ENCODE results near the gene PINLYP. TPM values are rescaled to one million over a fixed set of nuclear protein-coding genes. Genes with fewer than 3 reads are reported as not detected.
A peak's percentile ranks its signal among the peaks of the same experiment; 100 is the strongest.

Gene PINLYP
- total RNA-seq, 4 donors from 2014 or later = 4.7 to 22.1 (median 10.9) TPM

- H3K27ac ChIP-seq = peak overlapping the region; percentile 22
- H3K27me3 ChIP-seq = no peaks in the 10 kb centered on the region
- TF ChIP-seq, protein P1, sequence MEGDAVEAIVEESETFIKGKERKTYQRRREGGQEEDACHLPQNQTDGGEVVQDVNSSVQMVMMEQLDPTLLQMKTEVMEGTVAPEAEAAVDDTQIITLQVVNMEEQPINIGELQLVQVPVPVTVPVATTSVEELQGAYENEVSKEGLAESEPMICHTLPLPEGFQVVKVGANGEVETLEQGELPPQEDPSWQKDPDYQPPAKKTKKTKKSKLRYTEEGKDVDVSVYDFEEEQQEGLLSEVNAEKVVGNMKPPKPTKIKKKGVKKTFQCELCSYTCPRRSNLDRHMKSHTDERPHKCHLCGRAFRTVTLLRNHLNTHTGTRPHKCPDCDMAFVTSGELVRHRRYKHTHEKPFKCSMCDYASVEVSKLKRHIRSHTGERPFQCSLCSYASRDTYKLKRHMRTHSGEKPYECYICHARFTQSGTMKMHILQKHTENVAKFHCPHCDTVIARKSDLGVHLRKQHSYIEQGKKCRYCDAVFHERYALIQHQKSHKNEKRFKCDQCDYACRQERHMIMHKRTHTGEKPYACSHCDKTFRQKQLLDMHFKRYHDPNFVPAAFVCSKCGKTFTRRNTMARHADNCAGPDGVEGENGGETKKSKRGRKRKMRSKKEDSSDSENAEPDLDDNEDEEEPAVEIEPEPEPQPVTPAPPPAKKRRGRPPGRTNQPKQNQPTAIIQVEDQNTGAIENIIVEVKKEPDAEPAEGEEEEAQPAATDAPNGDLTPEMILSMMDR (IDR thresholded peaks at IDR 0.05) = peak; percentile 8 to 44
- no peak for TF ChIP-seq POLR2AphosphoS5 (IDR thresholded peaks at IDR 0.05)
- H3K36me3 ChIP-seq = peaks cover 29% of the 10 kb centered on the region
- WGBS = 72% methylated on average over 60 of the region's 62 CpGs
- H3K9me3 ChIP-seq = no peaks in the 10 kb centered on the region
- peak in 1 of 2 donors; percentile 78 for DNase-seq (ENCODE audit: low spot score in 2 of 2)
- H3K4me3 ChIP-seq = no peak overlapping the region
- H3K4me1 ChIP-seq = peaks cover 33% of the 10 kb centered on the region
These were observed 40.5 kb upstream of the PINLYP start for GRCh38 chr19:43534816-43535761.

DNA sequence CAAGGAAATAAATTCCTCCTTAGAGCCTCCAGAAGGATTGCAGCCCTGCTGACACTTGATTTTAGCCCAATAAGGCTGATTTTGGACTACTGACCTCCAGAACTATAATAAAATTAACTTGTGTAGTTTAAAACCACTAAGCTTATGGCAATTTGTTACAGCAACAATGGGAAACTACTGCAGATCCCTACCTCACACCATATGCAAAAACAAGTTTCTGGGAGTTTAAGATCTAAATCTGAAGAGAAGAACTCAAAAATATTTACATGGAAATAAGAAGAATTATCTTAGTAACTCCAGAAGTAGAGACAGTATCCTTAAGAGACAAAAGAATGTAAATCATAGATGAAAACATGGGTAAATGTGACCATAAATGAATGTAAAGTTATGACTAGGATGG lies 36.7 kb upstream of the PINLYP start:
- TF ChIP-seq POLR2A (IDR thresholded peaks at IDR 0.05) (no peak), EP300 (IDR thresholded peaks at IDR 0.05) (no peak), POLR2AphosphoS5 (IDR thresholded peaks at IDR 0.05) (no peak)
- TF ChIP-seq, protein P1 (IDR thresholded peaks at IDR 0.05) = no peak
- peaks cover 67% of the 10 kb centered on the region for H3K36me3 ChIP-seq

DNA sequence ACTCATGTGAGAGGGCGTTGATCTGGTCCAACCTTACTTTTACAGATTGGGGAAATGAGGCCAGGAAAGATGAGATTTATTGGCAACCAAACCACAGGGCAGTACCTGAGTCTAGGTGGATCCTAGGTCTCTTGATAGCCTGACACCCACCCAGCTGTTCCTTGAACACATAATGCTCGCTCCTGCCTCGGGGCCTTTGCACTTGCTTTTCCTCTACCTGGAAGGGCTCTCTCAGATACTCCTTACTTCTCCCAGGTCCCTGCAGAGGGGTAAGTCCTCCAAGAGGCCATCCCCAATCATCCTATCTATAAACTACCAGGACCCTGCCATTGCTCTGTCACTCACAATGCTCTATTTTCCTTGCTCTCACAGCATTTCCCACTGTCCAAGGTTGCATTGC lies 35.2 kb upstream of the PINLYP start:
- peaks cover 81% of the 10 kb centered on the region for H3K36me3 ChIP-seq

More for the DNA sequence above, 36.7 kb upstream of the PINLYP start:
- no peak for DNase-seq (ENCODE audit: low spot score in 2 of 2)
- no peaks in the 10 kb centered on the region for H3K27me3 ChIP-seq
- H3K4me3 ChIP-seq = no peak overlapping the region
- no peaks in the 10 kb centered on the region for H3K9me3 ChIP-seq
- no peak overlapping the region for H3K27ac ChIP-seq
- H3K4me1 ChIP-seq = peaks cover 15% of the 10 kb centered on the region

GRCh38 chr19:43541920-43542650 lies 33.5 kb upstream of the PINLYP start:
- Histone ChIP-seq H3K9me3 (no peaks in the 10 kb centered on the region), H3K36me3 (peaks cover 94% of the 10 kb centered on the region), H3K27ac (no peak overlapping the region), H3K27me3 (no peaks in the 10 kb centered on the region), H3K4me3 (no peak overlapping the region), H3K4me1 (no peaks in the 10 kb centered on the region)
- TF ChIP-seq POLR2A (IDR thresholded peaks at IDR 0.05) (no peak), POLR2AphosphoS5 (IDR thresholded peaks at IDR 0.05) (no peak), EP300 (IDR thresholded peaks at IDR 0.05) (no peak)
- TF ChIP-seq, protein P1 (IDR thresholded peaks at IDR 0.05) = no peak
- whole genome bisulfite sequencing = 95% methylated on average over 5 of the region's 5 CpGs
- no peak for DNase-seq (ENCODE audit: low spot score in 2 of 2)

More for the DNA sequence above, 35.2 kb upstream of the PINLYP start:
- Histone ChIP-seq H3K4me1 (peaks cover 3% of the 10 kb centered on the region), H3K27ac (no peak overlapping the region), H3K9me3 (no peaks in the 10 kb centered on the region), H3K4me3 (no peak overlapping the region), H3K27me3 (no peaks in the 10 kb centered on the region)
- DNase-seq (ENCODE audit: low spot score in 2 of 2) = no peak
- WGBS = 100% methylated on average over 3 of the region's 3 CpGs
- TF ChIP-seq POLR2A (IDR thresholded peaks at IDR 0.05) (no peak), EP300 (IDR thresholded peaks at IDR 0.05) (no peak), POLR2AphosphoS5 (IDR thresholded peaks at IDR 0.05) (no peak)
- TF ChIP-seq, protein P1 (IDR thresholded peaks at IDR 0.05) = no peak

DNA sequence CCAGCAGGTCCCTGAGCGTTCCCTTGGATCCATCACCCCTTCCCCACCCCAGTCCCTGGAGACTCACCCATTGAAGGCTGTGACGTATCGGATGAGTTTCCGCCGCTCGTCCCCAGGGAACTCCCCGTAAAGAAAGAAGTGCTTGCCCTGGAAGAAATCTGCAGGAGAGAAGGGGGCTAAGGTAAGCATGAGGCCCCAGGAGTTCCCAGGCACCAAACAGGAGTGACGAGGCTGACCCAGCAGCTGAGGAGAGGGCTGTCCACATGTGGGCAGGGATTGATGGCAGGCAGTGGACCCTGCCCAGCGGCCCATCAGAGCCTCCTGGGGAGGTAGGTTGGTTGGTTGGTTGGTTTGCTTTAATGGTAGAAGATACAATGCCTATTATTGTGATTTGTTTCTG lies 31.5 kb upstream of the PINLYP start:
- H3K36me3 ChIP-seq = peaks cover 78% of the 10 kb centered on the region
- no peak overlapping the region for H3K27ac ChIP-seq
- no peak for DNase-seq (ENCODE audit: low spot score in 2 of 2)
- WGBS = 96% methylated on average over 8 of the region's 9 CpGs
- no peak for TF ChIP-seq EP300 (IDR thresholded peaks at IDR 0.05)
- no peak for TF ChIP-seq POLR2AphosphoS5 (IDR thresholded peaks at IDR 0.05)
- TF ChIP-seq, protein P1 (IDR thresholded peaks at IDR 0.05) = no peak
- no peak for TF ChIP-seq POLR2A (IDR thresholded peaks at IDR 0.05)
- H3K4me1 ChIP-seq = no peaks in the 10 kb centered on the region
- no peaks in the 10 kb centered on the region for H3K9me3 ChIP-seq
- H3K4me3 ChIP-seq = no peak overlapping the region
- no peaks in the 10 kb centered on the region for H3K27me3 ChIP-seq
